Activated T-helper 1 cell treated with anti-CD3 and anti-CD28 coated beads, Interleukin-12 subunit alpha, Interleukin-12 subunit beta, Interleukin-2, Interleukin-4 antibody, amounts not matched to agents 30 ng/mL and 10 ng/mL and 1 ng/mL, durations not matched to agents 14 hours and 24 hours and 36 hours (primary cell): ENCODE measurements around the gene MCM8. TPM values are rescaled to one million over a fixed set of nuclear protein-coding genes. Genes with fewer than 3 reads are reported as not detected.

Source experiments
- DNase-seq: peaks from one replicate; pipeline ENCODE4 v3.0.0; 2021; ENCODE audit warnings: low spot score
- H3K27ac Mint-ChIP-seq: one replicate; pipeline ENCODE4 v1.8.0; 2021; ENCODE audit warnings: mild to moderate bottlenecking, mixed read lengths
- H3K27me3 Mint-ChIP-seq: one replicate; pipeline ENCODE4 v1.8.0; 2022; ENCODE audit warnings: mild to moderate bottlenecking, moderate library complexity, mixed read lengths; ENCODE audit not compliant: insufficient read depth
- H3K36me3 Mint-ChIP-seq: one replicate; pipeline ENCODE4 v1.8.0; 2021; ENCODE audit warnings: low read depth, mixed read lengths
- H3K4me1 Mint-ChIP-seq: one replicate; pipeline ENCODE4 v1.8.0; 2021; ENCODE audit warnings: low read depth, mixed read lengths
- H3K4me3 Mint-ChIP-seq: one replicate; pipeline ENCODE4 v1.8.0; 2021; ENCODE audit warnings: mild to moderate bottlenecking, moderate library complexity, mixed read lengths
- H3K9me3 Mint-ChIP-seq: one replicate; pipeline ENCODE4 v1.8.0; 2021; ENCODE audit warnings: mixed read lengths
- intact Hi-C: fragments of 100-400 bp; cut with micrococcal nuclease; formaldehyde crosslinking; loops from one replicate; pipeline ENCODE4 v1.15.1; 2024
- total RNA-seq: library from RNA; stranded (reverse); gene quantifications from 2 replicates; pipeline ENCODE4 v1.2.3, GENCODE V29; 2022

The MCM8 gene
- total RNA-seq, 1 donor from 2014 or later: 36.5 TPM

GRCh38 chr20:5991623-5992441 is 41.4 kb downstream of the MCM8 start:
- Mint-ChIP-seq H3K36me3 (peaks cover 21% of the 10 kb centered on the region), H3K27me3 (no peaks in the 10 kb centered on the region), H3K4me1 (peaks cover 6% of the 10 kb centered on the region), H3K9me3 (no peaks in the 10 kb centered on the region), H3K4me3 (no peak overlapping the region), H3K27ac (no peak overlapping the region)
- DNase-seq: no peak
- intact Hi-C loops: no loop called here

GRCh38 chr20:5996765-5997164 is 46.3 kb downstream of the MCM8 start:
- H3K36me3 Mint-ChIP-seq: peaks cover 9% of the 10 kb centered on the region
- DNase-seq: peak; percentile 57
- intact Hi-C loops: loop anchor here (1.0 to 2.0 kb wide), 2 partner anchors 46 to 154 kb away; partner anchors contain the start of genes MCM8 and TRMT6
- peak overlapping the region; percentile 2 for H3K4me3 Mint-ChIP-seq
- peaks cover 21% of the 10 kb centered on the region for H3K4me1 Mint-ChIP-seq
- peak overlapping the region; percentile 77 for H3K27ac Mint-ChIP-seq
- H3K27me3 Mint-ChIP-seq: no peaks in the 10 kb centered on the region
- H3K9me3 Mint-ChIP-seq: no peaks in the 10 kb centered on the region

GRCh38 chr20:5999783-6000182 is 49.3 kb downstream of the MCM8 start:
- intact Hi-C loops: no loop called here
- H3K4me1 Mint-ChIP-seq: peaks cover 35% of the 10 kb centered on the region
- H3K27ac Mint-ChIP-seq: no peak overlapping the region
- H3K4me3 Mint-ChIP-seq: no peak overlapping the region
- H3K36me3 Mint-ChIP-seq: peaks cover 9% of the 10 kb centered on the region
- H3K9me3 Mint-ChIP-seq: no peaks in the 10 kb centered on the region
- DNase-seq: no peak
- no peaks in the 10 kb centered on the region for H3K27me3 Mint-ChIP-seq

- Mint-ChIP-seq H3K27me3 (no peaks in the 10 kb centered on the region), H3K27ac (no peak overlapping the region), H3K4me3 (no peak overlapping the region), H3K9me3 (no peaks in the 10 kb centered on the region), H3K4me1 (peaks cover 39% of the 10 kb centered on the region), H3K36me3 (peaks cover 4% of the 10 kb centered on the region)
- DNase-seq: no peak
- intact Hi-C loops: no loop called here
Measured at GRCh38 chr20:6000871-6001270, 50.4 kb downstream of the MCM8 start.

GRCh38 chr20:6006603-6006949 is 56.1 kb downstream of the MCM8 start:
- Mint-ChIP-seq H3K27ac (peak overlapping the region; percentile 95), H3K27me3 (no peaks in the 10 kb centered on the region), H3K36me3 (peaks cover 12% of the 10 kb centered on the region), H3K9me3 (no peaks in the 10 kb centered on the region), H3K4me3 (peak overlapping the region; percentile 98), H3K4me1 (peaks cover 37% of the 10 kb centered on the region)
- no peak for DNase-seq
- intact Hi-C loops: no loop called here

- H3K36me3 Mint-ChIP-seq: peaks cover 17% of the 10 kb centered on the region
- intact Hi-C loops: no loop called here
- H3K4me1 Mint-ChIP-seq: peaks cover 37% of the 10 kb centered on the region
Measured at GRCh38 chr20:6007094-6007528, 56.7 kb downstream of the MCM8 start.

GRCh38 chr20:6007529-6008103 is 57.2 kb downstream of the MCM8 start:
- no peak for DNase-seq
- H3K27me3 Mint-ChIP-seq: no peaks in the 10 kb centered on the region
- peaks cover 22% of the 10 kb centered on the region for H3K36me3 Mint-ChIP-seq
- intact Hi-C loops: no loop called here
- no peaks in the 10 kb centered on the region for H3K9me3 Mint-ChIP-seq
- H3K4me1 Mint-ChIP-seq: peaks cover 37% of the 10 kb centered on the region
- peak overlapping the region; percentile 6 for H3K27ac Mint-ChIP-seq
- peak overlapping the region; percentile 98 for H3K4me3 Mint-ChIP-seq

More at GRCh38 chr20:6007094-6007528, 56.7 kb downstream of the MCM8 start:
- H3K27ac Mint-ChIP-seq: peak overlapping the region; percentile 5
- no peaks in the 10 kb centered on the region for H3K9me3 Mint-ChIP-seq
- peak overlapping the region; percentile 98 for H3K4me3 Mint-ChIP-seq
- no peaks in the 10 kb centered on the region for H3K27me3 Mint-ChIP-seq
- no peak for DNase-seq

- peaks cover 25% of the 10 kb centered on the region for H3K36me3 Mint-ChIP-seq
- H3K27me3 Mint-ChIP-seq: no peaks in the 10 kb centered on the region
- no peak for DNase-seq
- peak overlapping the region; percentile 16 for H3K4me3 Mint-ChIP-seq
- no peaks in the 10 kb centered on the region for H3K9me3 Mint-ChIP-seq
- intact Hi-C loops: no loop called here
- H3K4me1 Mint-ChIP-seq: peaks cover 37% of the 10 kb centered on the region
- H3K27ac Mint-ChIP-seq: no peak overlapping the region
Measured at GRCh38 chr20:6008254-6008653, 57.8 kb downstream of the MCM8 start.

GRCh38 chr20:6012179-6012578 is 61.7 kb downstream of the MCM8 start:
- peak overlapping the region; percentile 48 for H3K27ac Mint-ChIP-seq
- no peaks in the 10 kb centered on the region for H3K27me3 Mint-ChIP-seq
- intact Hi-C loops: no loop called here
- peaks cover 28% of the 10 kb centered on the region for H3K4me1 Mint-ChIP-seq
- H3K36me3 Mint-ChIP-seq: peaks cover 43% of the 10 kb centered on the region
- DNase-seq: no peak
- no peaks in the 10 kb centered on the region for H3K9me3 Mint-ChIP-seq
- no peak overlapping the region for H3K4me3 Mint-ChIP-seq

GRCh38 chr20:6014017-6014416 is 63.6 kb downstream of the MCM8 start:
- no peaks in the 10 kb centered on the region for H3K27me3 Mint-ChIP-seq
- H3K36me3 Mint-ChIP-seq: peaks cover 50% of the 10 kb centered on the region
- H3K9me3 Mint-ChIP-seq: no peaks in the 10 kb centered on the region
- no peak overlapping the region for H3K4me3 Mint-ChIP-seq
- peaks cover 20% of the 10 kb centered on the region for H3K4me1 Mint-ChIP-seq
- no peak for DNase-seq
- intact Hi-C loops: no loop called here
- no peak overlapping the region for H3K27ac Mint-ChIP-seq

- Mint-ChIP-seq H3K9me3 (no peaks in the 10 kb centered on the region), H3K4me3 (no peak overlapping the region), H3K36me3 (peaks cover 48% of the 10 kb centered on the region), H3K4me1 (peaks cover 20% of the 10 kb centered on the region), H3K27ac (no peak overlapping the region), H3K27me3 (no peaks in the 10 kb centered on the region)
- intact Hi-C loops: no loop called here
- DNase-seq: no peak
Measured at GRCh38 chr20:6014957-6015356, 64.5 kb downstream of the MCM8 start.

GRCh38 chr20:6017467-6017866 is 67.0 kb downstream of the MCM8 start:
- Mint-ChIP-seq H3K36me3 (peaks cover 35% of the 10 kb centered on the region), H3K27me3 (no peaks in the 10 kb centered on the region), H3K9me3 (no peaks in the 10 kb centered on the region), H3K4me3 (no peak overlapping the region), H3K4me1 (peaks cover 20% of the 10 kb centered on the region), H3K27ac (no peak overlapping the region)
- intact Hi-C loops: no loop called here
- DNase-seq: no peak

GRCh38 chr20:6017880-6018279 is 67.4 kb downstream of the MCM8 start:
- H3K36me3 Mint-ChIP-seq: peaks cover 35% of the 10 kb centered on the region
- peaks cover 21% of the 10 kb centered on the region for H3K4me1 Mint-ChIP-seq
- H3K4me3 Mint-ChIP-seq: no peak overlapping the region
- DNase-seq: no peak
- no peaks in the 10 kb centered on the region for H3K27me3 Mint-ChIP-seq
- no peaks in the 10 kb centered on the region for H3K9me3 Mint-ChIP-seq
- H3K27ac Mint-ChIP-seq: no peak overlapping the region
- intact Hi-C loops: no loop called here
